Endothelial cell of umbilical vein (primary cell): ENCODE results near the gene EIF4E3. TPM values are rescaled to one million over a fixed set of nuclear protein-coding genes. Genes with fewer than 3 reads are reported as not detected.
A peak's percentile ranks its signal among the peaks of the same experiment; 100 is the strongest.

ENCODE experiments used
- BruUV-seq: library from RNA; stranded (reverse); fragments of 400-500 nt; replicated peaks from 2 replicates; lab custom pipeline; 2021; lab: Mats Ljungman, UMichigan
- CTCF ChIA-PET: fragments of 300-600, 350-600 bp; sonication (Branson Sonifier 250); formaldehyde crosslinking; loops from one replicate; lab custom pipeline; 2021; ENCODE audit warnings: antibody characterized with exemption, inconsistent platforms; lab: Charles Lee
- POLR2A ChIA-PET: fragments of 300-600, 350-600 bp; sonication (Branson Sonifier 250); formaldehyde crosslinking; loops from one replicate; lab custom pipeline; 2021; ENCODE audit warnings: antibody characterized with exemption, inconsistent platforms; lab: Charles Lee
- DNase-seq: peaks from one replicate; pipeline ENCODE4 v3.0.0-alpha.2; 2011; ENCODE audit warnings: low read depth, low spot score
- FAIRE-seq: peaks from 2 replicates; lab custom pipeline; 2011; peaks lifted over from hg19 to GRCh38; lab: Jason Lieb, UNC
- H2AFZ ChIP-seq: 2 replicates; pipeline ENCODE4 v1.6.0; 2012; ENCODE audit warnings: low read depth, low read length, control low read depth, inconsistent platforms
- H3K27ac ChIP-seq: 2 replicates; pipeline ENCODE4 v1.5.1; 2011; ENCODE audit warnings: low read depth, mild to moderate bottlenecking, control low read depth, low read length, moderate library complexity; ENCODE audit not compliant: insufficient read depth
- H3K27me3 ChIP-seq, 2 experiments: 2 replicates each; pipeline versions ENCODE4 v1.6.0 to v1.6.1; 2011; ENCODE audit warnings: low read length in 2 of 2, mixed read lengths in 1 of 2; ENCODE audit not compliant: control insufficient read depth in 2 of 2, insufficient read depth in 2 of 2
- H3K36me3 ChIP-seq, 2 experiments: 2 replicates in 1 of 2; 3 replicates in 1 of 2; pipeline ENCODE4 v1.5.1; 2011; ENCODE audit warnings: low read length in 2 of 2, mild to moderate bottlenecking in 1 of 2, moderate library complexity in 1 of 2; ENCODE audit not compliant: control insufficient read depth in 2 of 2, insufficient read depth in 2 of 2; ENCODE audit errors: extremely low read depth in 1 of 2
- H3K4me1 ChIP-seq: 3 replicates; pipeline ENCODE4 v1.5.1; 2011; ENCODE audit warnings: mild to moderate bottlenecking, low read length; ENCODE audit not compliant: control insufficient read depth, insufficient read depth; ENCODE audit errors: extremely low read depth
- H3K4me2 ChIP-seq: 2 replicates; pipeline ENCODE4 v1.6.1; 2011; ENCODE audit warnings: low read length, control low read depth, mixed read lengths; ENCODE audit not compliant: insufficient read depth
- H3K4me3 ChIP-seq, 3 experiments: fragments of 200-600 bp in 1 of 3; sonication (generic), shearing (Covaris generic) in 1 of 3; replicated peaks in 1 of 3; 2 replicates each; pipeline ENCODE4 v1.5.1; 2011 to 2016; ENCODE audit warnings: control low read depth in 3 of 3, low read length in 3 of 3, mild to moderate bottlenecking in 2 of 3, inconsistent platforms in 1 of 3, low read depth in 1 of 3, moderate library complexity in 1 of 3; ENCODE audit not compliant: insufficient read depth in 1 of 3
- H3K79me2 ChIP-seq: 2 replicates; pipeline ENCODE4 v1.6.0; 2012; ENCODE audit warnings: low read length, inconsistent platforms; ENCODE audit not compliant: control insufficient read depth, insufficient read depth
- H3K9ac ChIP-seq: replicated peaks from 2 replicates; pipeline ENCODE3; 2011; ENCODE audit warnings: low read length, control low read depth; ENCODE audit not compliant: insufficient read depth; ENCODE audit errors: extremely low read depth
- H3K9me1 ChIP-seq: replicated peaks from 3 replicates; pipeline ENCODE4 v1.6.0; 2011; ENCODE audit warnings: mild to moderate bottlenecking, low read length; ENCODE audit not compliant: control insufficient read depth, insufficient read depth; ENCODE audit errors: extremely low read depth
- H3K9me3 ChIP-seq: replicated peaks from 2 replicates; pipeline ENCODE4 v1.5.1; 2012; ENCODE audit warnings: low read length, inconsistent platforms; ENCODE audit not compliant: control insufficient read depth, insufficient read depth
- H4K20me1 ChIP-seq: replicated peaks from 2 replicates; pipeline ENCODE3; 2011; ENCODE audit warnings: mild to moderate bottlenecking, low read length; ENCODE audit not compliant: control insufficient read depth, insufficient read depth; ENCODE audit errors: extremely low read depth
- EZH2 ChIP-seq: IDR thresholded peaks from 2 replicates; pipeline ENCODE4 v1.6.1; 2012; ENCODE audit warnings: borderline replicate concordance, low read depth, mild to moderate bottlenecking, moderate library complexity, low read length, inconsistent platforms; ENCODE audit not compliant: severe bottlenecking
- FOS ChIP-seq: IDR thresholded peaks from 2 replicates; pipeline ENCODE4 v1.6.1; 2011; ENCODE audit warnings: mild to moderate bottlenecking, low read length, moderate library complexity, borderline replicate concordance; ENCODE audit not compliant: insufficient read depth
- GATA2 ChIP-seq: IDR thresholded peaks from 2 replicates; pipeline ENCODE4 v1.7.0; 2011; ENCODE audit warnings: low read depth, mild to moderate bottlenecking, moderate library complexity, mixed read lengths, low read length; ENCODE audit not compliant: insufficient read length, insufficient read depth
- JUN ChIP-seq: IDR thresholded peaks from 2 replicates; pipeline ENCODE4 v1.6.1; 2011; ENCODE audit warnings: borderline replicate concordance, low read depth; ENCODE audit not compliant: insufficient read length, insufficient read depth
- MYC ChIP-seq: IDR thresholded peaks from one replicate; pipeline ENCODE4 v1.6.1; 2011; ENCODE audit warnings: mild to moderate bottlenecking, low read depth, low read length
- POLR2A ChIP-seq: IDR thresholded peaks from 2 replicates; pipeline ENCODE4 v1.6.1; 2012; ENCODE audit warnings: low read depth, mild to moderate bottlenecking, control low read depth, low read length
- POLR2AphosphoS5 ChIP-seq: IDR thresholded peaks from 2 replicates; pipeline ENCODE4 v1.6.1; 2012; ENCODE audit warnings: low read depth, mild to moderate bottlenecking, control low read depth, low read length, moderate library complexity; ENCODE audit not compliant: insufficient read depth
- dilution Hi-C: fragments of 300-500 bp; cut with MboI; formaldehyde crosslinking; loops from one replicate; pipeline ENCODE4 v1.15.0; 2019; ENCODE audit warnings: low sequenced_read_pairs; ENCODE audit not compliant: extremely low pct_ligation_motif_present
- intact Hi-C: fragments of 100-400 bp; cut with micrococcal nuclease; formaldehyde crosslinking; loops from one replicate; pipeline ENCODE4 v1.10.0; 2022
- polyA plus RNA-seq, 4 experiments: library from polyadenylated mRNA; depleted of rRNA in 3 of 4; stranded (reverse) in 3 of 4; unstranded in 1 of 4; fragments of >200 nt; gene quantifications; 2 replicates each; pipeline versions ENCODE4 v1.2.1 to v1.2.3, GENCODE V29; 2011 to 2012; ENCODE audit warnings: missing spikeins in 1 of 4
- total RNA-seq: library from RNA; stranded (reverse); gene quantifications from 2 replicates; pipeline ENCODE4 v1.2.3, GENCODE V29; 2021
- TF ChIP-seq, protein P1 (sequence below), 2 donors: IDR thresholded peaks; 1 replicate in 1 of 2; 2 replicates in 1 of 2; pipeline ENCODE4 v1.5.1; 2011; ENCODE audit warnings: low read length in 2 of 2, mild to moderate bottlenecking in 2 of 2, moderate library complexity in 2 of 2, control low read depth in 1 of 2, inconsistent platforms in 1 of 2, low read depth in 1 of 2; ENCODE audit not compliant: insufficient read depth in 1 of 2; ENCODE audit errors: extremely low read depth in 1 of 2
- TF ChIP-seq, protein P2 (sequence below): IDR thresholded peaks from 2 replicates; pipeline ENCODE4 v1.6.1; 2011; ENCODE audit not compliant: insufficient read depth, insufficient read length

EIF4E3 gene
- total and polyA plus RNA-seq, 2 donors (not counting 3 experiments of a cell fraction or from before 2014, with no cell fraction given), result 1.3 to 4.9 TPM

DNA sequence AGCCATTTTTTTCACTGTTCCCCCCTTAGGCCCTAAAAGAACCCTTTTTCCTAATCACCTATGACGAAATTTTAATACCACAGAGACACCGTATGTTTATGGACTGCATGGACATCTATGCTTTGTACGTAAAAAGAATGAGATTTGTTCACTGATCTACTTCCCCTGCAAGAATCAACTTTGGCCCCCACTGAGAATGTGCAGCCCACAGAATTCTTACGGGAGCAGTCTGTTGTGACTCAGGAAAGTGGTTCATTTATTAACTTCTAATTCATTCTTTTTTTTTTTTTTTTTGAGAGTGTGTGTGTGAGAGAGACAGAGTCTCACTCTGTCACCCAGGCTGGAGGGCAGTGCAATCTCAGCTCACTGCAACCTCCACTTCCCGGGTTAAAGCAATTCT is 17.6 kb downstream of the EIF4E3 start:
- dilution Hi-C loops, result no loop called here
- BruUV-seq, result no TSS peak
- POLR2A ChIA-PET, result no interaction called here

DNA sequence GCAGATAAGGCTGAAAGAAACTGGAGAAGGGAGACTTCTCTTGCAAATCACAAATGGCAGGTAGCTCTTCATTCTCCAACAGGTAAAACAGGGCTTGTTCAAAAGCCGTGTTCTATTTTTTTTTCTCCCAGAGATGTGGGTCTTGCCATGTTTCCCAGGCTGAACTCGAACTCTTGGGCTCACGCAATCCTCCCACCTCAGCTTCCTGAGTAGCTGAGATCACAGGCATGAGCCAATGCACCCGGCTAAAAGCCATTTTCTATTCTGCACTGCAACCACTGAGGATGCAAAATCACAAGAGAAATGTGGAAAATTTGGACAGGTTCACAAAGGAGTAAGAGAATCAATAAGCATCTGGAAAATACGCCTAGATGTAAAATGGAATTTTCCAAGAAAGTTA is 19.5 kb downstream of the EIF4E3 start:
- H3K9me3 ChIP-seq, result no peaks in the 10 kb centered on the region
- intact Hi-C loops (no loop called here), dilution Hi-C loops (no loop called here)
- no TSS peak for BruUV-seq
- TF ChIP-seq, protein P1, sequence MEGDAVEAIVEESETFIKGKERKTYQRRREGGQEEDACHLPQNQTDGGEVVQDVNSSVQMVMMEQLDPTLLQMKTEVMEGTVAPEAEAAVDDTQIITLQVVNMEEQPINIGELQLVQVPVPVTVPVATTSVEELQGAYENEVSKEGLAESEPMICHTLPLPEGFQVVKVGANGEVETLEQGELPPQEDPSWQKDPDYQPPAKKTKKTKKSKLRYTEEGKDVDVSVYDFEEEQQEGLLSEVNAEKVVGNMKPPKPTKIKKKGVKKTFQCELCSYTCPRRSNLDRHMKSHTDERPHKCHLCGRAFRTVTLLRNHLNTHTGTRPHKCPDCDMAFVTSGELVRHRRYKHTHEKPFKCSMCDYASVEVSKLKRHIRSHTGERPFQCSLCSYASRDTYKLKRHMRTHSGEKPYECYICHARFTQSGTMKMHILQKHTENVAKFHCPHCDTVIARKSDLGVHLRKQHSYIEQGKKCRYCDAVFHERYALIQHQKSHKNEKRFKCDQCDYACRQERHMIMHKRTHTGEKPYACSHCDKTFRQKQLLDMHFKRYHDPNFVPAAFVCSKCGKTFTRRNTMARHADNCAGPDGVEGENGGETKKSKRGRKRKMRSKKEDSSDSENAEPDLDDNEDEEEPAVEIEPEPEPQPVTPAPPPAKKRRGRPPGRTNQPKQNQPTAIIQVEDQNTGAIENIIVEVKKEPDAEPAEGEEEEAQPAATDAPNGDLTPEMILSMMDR (IDR thresholded peaks at IDR 0.05; ENCODE audit: extremely low read depth in 1 of 2, insufficient read depth in 1 of 2, low read depth in 1 of 2, low read length in 2 of 2), result no peak
- TF ChIP-seq POLR2A (no peak), FOS (no peak), GATA2 (no peak), MYC (no peak), JUN (no peak), POLR2AphosphoS5 (no peak), EZH2 (no peak)
- TF ChIP-seq, protein P2, sequence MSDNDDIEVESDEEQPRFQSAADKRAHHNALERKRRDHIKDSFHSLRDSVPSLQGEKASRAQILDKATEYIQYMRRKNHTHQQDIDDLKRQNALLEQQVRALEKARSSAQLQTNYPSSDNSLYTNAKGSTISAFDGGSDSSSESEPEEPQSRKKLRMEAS, result no peak
- FAIRE-seq (peak; percentile 64), DNase-seq (no peak)
- no peak overlapping the region for H3K27ac ChIP-seq
- H3K4me2 ChIP-seq, result no peak overlapping the region
- H3K4me1 ChIP-seq, result peaks cover 30% of the 10 kb centered on the region
- no peak overlapping the region for H3K9ac ChIP-seq
- no peaks in the 10 kb centered on the region for H4K20me1 ChIP-seq
- H3K9me1 ChIP-seq, result no peaks in the 10 kb centered on the region
- no peaks in the 10 kb centered on the region for H3K36me3 ChIP-seq
- no peaks in the 10 kb centered on the region for H3K79me2 ChIP-seq
- H3K4me3 ChIP-seq, result no peak overlapping the region
- CTCF ChIA-PET, result interaction anchor here (1.0 kb wide), 1 partner anchor 1117 kb away, joined by 3 read pairs; no protein-coding TSS in a partner anchor
- POLR2A ChIA-PET, result no interaction called here
- H2AFZ ChIP-seq, result no peak overlapping the region
- H3K27me3 ChIP-seq, result no peaks in the 10 kb centered on the region

More for the DNA sequence above, 17.6 kb downstream of the EIF4E3 start:
- no peak for FAIRE-seq
- Histone ChIP-seq H3K4me3 (no peak overlapping the region), H3K36me3 (no peaks in the 10 kb centered on the region), H4K20me1 (no peaks in the 10 kb centered on the region), H3K9ac (no peak overlapping the region), H3K9me3 (no peaks in the 10 kb centered on the region), H3K79me2 (no peaks in the 10 kb centered on the region), H3K4me1 (peaks cover 11% of the 10 kb centered on the region), H2AFZ (no peak overlapping the region), H3K27me3 (peaks cover 0 to 2% of the 10 kb centered on the region in 2 experiments), H3K4me2 (no peak overlapping the region), H3K9me1 (no peaks in the 10 kb centered on the region), H3K27ac (no peak overlapping the region)
- no peak for DNase-seq
- intact Hi-C loops, result no loop called here
- CTCF ChIA-PET, result interaction anchor here (1.1 kb wide), 1 partner anchor 1115 kb away, joined by 3 read pairs; no protein-coding TSS in a partner anchor
- no peak for TF ChIP-seq FOS
